Peyer's patch (tissue), 4 donors: ENCODE data around the gene JMY.

ENCODE experiments used
- CTCF ChIP-seq, 6 experiments: fragments of 450-650 bp in 4 of 6; fragments of 200-600 bp in 2 of 6; sonication (generic) in 1 of 6; IDR thresholded peaks; one replicate each; pipeline ENCODE4 v1.5.1; 2017 to 2019; ENCODE audit warnings: antibody characterized with exemption in 6 of 6, mild to moderate bottlenecking in 3 of 6, moderate library complexity in 1 of 6
- POLR2A ChIP-seq, 2 donors: fragments of 450-650 bp; IDR thresholded peaks; one replicate each; pipeline ENCODE4 v1.5.1; 2017; ENCODE audit warnings: antibody characterized with exemption in 2 of 2, mild to moderate bottlenecking in 2 of 2, moderate library complexity in 2 of 2

- TF ChIP-seq CTCF (IDR thresholded peaks at IDR 0.05) (no peak), POLR2A (IDR thresholded peaks at IDR 0.05) (no peak)
Observed at GRCh38 chr5:79189439-79190234, 46.3 kb upstream of the JMY start.
